AG10803 (cell line): ENCODE data around the gene HOXA3.
A peak's percentile ranks its signal among the peaks of the same experiment; 100 is the strongest.

Source experiments
- DNase-seq: peaks from one replicate; pipeline ENCODE4 v3.0.0; 2010; ENCODE audit warnings: low read depth
- H3K4me3 ChIP-seq: 2 replicates; pipeline ENCODE4 v1.5.1; 2011; ENCODE audit warnings: mild to moderate bottlenecking, low read length, control low read depth
- CTCF ChIP-seq: conservative IDR thresholded peaks from 2 replicates; pipeline ENCODE4 v1.5.1; 2011; ENCODE audit warnings: mild to moderate bottlenecking, low read length, control low read depth, inconsistent platforms

HOXA3 gene

DNA sequence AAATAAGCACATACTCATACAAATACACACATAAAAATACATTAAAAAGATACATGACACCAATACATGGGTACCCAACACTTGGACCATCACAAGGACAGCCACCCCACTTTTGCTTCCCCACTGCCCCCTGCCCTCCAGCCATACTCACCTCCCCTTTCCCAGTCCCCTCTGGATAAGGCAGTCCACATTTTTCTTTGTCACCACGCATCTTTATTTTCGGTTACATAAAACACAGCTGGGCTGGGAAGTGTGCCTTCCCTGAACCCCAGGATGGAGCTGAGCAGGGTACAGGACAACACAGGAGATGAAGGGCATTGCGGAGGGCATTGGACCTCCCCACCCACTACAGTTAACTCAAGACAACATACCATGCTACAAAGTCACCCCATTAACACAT, 1.1 kb upstream of the HOXA3 start:
- TF ChIP-seq CTCF: no peak
- no peak overlapping the region for H3K4me3 ChIP-seq
- no peak for DNase-seq

GRCh38 chr7:27152816-27153442, 546 bp upstream of the HOXA3 start:
- peak overlapping the region; percentile 84 for H3K4me3 ChIP-seq
- no peak for DNase-seq
- TF ChIP-seq CTCF: no peak

- peak; percentile 18; the same call in 1 of the 2 replicates for TF ChIP-seq CTCF
- peak overlapping the region; percentile 84 for H3K4me3 ChIP-seq
- no peak for DNase-seq
These were observed 947 bp downstream of the HOXA3 start for GRCh38 chr7:27151341-27151930.

DNA sequence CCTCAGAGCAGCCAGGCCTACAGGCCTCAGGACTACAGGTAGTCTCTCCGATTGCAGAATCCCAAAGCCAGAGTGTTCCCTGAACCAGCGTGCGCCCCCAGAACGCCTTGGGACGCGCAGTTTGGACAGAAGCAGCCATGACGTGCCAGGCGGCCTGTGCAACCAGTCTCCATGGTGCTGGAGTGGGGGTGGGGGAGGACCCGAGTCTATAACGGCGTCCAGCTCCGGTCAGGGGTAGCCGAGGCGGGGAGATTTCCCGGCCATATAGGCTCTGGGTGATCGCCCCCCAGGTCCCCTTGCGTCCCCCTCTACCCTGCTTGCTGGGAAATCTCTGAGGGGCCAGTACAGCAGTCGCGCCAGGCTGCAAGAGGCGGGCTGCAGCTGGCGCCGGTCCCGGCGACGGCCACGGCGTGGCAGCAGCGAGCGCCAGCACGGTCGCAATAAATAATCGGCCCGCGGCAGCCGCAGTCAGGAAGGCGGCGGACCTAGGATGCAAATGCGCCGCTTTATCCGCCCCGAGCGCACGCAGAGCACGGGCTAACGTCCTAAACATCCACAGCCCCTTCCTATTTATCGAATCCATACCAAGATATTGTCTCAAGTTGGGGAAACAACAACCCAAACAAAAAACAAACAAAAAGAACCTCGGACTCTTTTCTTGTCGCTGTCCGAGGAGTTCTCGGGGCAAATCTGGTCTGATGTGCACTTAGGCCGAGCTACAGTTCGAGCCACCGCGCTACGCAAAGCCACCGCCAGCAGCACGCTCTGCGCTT, 1.6 kb downstream of the HOXA3 start:
- peak overlapping the region; percentile 84 for H3K4me3 ChIP-seq
- peak; percentile 60 for TF ChIP-seq CTCF
- peak; percentile 80 for DNase-seq

DNA sequence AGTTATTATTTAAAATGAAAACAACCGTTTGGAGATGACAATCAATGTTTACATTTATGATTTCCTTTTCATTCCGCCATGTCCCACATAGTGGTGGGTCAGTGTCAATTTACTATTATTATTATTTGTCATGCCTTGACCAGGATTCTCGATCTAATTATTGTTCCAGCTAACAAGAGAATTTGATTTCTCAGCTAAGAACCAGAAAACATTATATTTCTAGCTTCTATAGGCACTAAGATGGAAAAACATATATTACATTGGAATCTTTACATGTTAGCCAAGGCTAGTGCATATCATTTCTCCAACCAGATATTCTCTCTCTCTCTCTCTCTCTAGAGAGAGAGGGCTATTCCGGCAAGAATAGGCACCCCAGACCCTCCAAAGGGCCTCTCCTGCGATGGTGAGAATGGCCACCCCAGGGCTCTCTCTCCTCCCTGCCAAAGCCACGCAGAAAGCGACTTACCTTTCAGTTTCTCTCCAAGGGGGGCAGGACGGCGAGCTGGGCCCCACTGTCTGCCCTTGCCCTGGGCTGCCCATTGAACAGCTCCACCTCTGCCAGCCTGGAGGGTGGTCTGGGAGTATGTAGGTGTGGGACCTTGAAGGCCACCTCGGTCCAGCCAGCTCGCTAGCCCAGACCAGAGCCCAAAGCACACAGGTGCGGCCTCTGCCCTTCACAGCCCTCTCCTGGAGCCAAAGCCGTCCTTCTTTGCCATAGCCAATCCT, 2.4 kb downstream of the HOXA3 start:
- no peak for TF ChIP-seq CTCF
- DNase-seq: no peak
- H3K4me3 ChIP-seq: peak overlapping the region; percentile 84

- peak overlapping the region; percentile 84 for H3K4me3 ChIP-seq
- TF ChIP-seq CTCF: no peak
- DNase-seq: peak; percentile 37
These were observed 3.4 kb downstream of the HOXA3 start for GRCh38 chr7:27148756-27149641.
